ENCODE results near the gene SERPINA6. TPM values are rescaled to one million over a fixed set of nuclear protein-coding genes. Genes with fewer than 3 reads are reported as not detected.

The SERPINA6 gene
- total and polyA plus RNA-seq, 4 donors, result 0.18 to 0.77 (median 0.35) TPM

- Histone ChIP-seq H3K4me3 (no peak overlapping the region), H3K27ac (ENCODE audit: low read depth in 1 of 2, low read length in 1 of 2) (no peak overlapping the region), H3K27me3 (ENCODE audit: control insufficient read depth in 3 of 3, insufficient read depth in 3 of 3, low read length in 2 of 3) (no peaks in the 10 kb centered on the region), H3K9me3 (ENCODE audit: control insufficient read depth in 4 of 4, insufficient read depth in 3 of 4, low read length in 3 of 4) (no peaks in the 10 kb centered on the region), H3K9ac (ENCODE audit: insufficient read depth in 1 of 2, low read length in 2 of 2) (no peak overlapping the region), H3K4me1 (ENCODE audit: control insufficient read depth in 5 of 5, insufficient read depth in 5 of 5, low read length in 5 of 5) (no peaks in the 10 kb centered on the region), H3K36me3 (ENCODE audit: control insufficient read depth in 4 of 4, insufficient read depth in 4 of 4, low read length in 4 of 4) (no peaks in the 10 kb centered on the region)
- TF ChIP-seq CTCF (IDR thresholded peaks at IDR 0.05; ENCODE audit: control extremely low read depth, extremely low read depth), result no peak
- ATAC-seq (ENCODE audit: insufficient read depth, low FRiP score) (no peak), DNase-seq (peak in 1 of 3 donors; percentile 7)
- 90 to 92% methylated on average over 3 of the region's 3 CpGs for WGBS, 2 donors
Measured at GRCh38 chr14:94364037-94364436, 40.9 kb upstream of the SERPINA6 start.

- ATAC-seq (ENCODE audit: insufficient read depth, low FRiP score) (no peak), DNase-seq (peak in 1 of 3 donors; percentile 6)
- Histone ChIP-seq H3K4me3 (no peak overlapping the region), H3K9me3 (ENCODE audit: control insufficient read depth in 4 of 4, insufficient read depth in 3 of 4, low read length in 3 of 4) (no peaks in the 10 kb centered on the region), H3K9ac (ENCODE audit: insufficient read depth in 1 of 2, low read length in 2 of 2) (no peak overlapping the region), H3K36me3 (ENCODE audit: control insufficient read depth in 4 of 4, insufficient read depth in 4 of 4, low read length in 4 of 4) (no peaks in the 10 kb centered on the region), H3K27me3 (ENCODE audit: control insufficient read depth in 3 of 3, insufficient read depth in 3 of 3, low read length in 2 of 3) (no peaks in the 10 kb centered on the region), H3K4me1 (ENCODE audit: control insufficient read depth in 5 of 5, insufficient read depth in 5 of 5, low read length in 5 of 5) (no peaks in the 10 kb centered on the region), H3K27ac (ENCODE audit: low read depth in 1 of 2, low read length in 1 of 2) (no peak overlapping the region)
- WGBS, 2 donors, result 80 to 81% methylated on average over 12 of the region's 12 CpGs
- TF ChIP-seq CTCF (IDR thresholded peaks at IDR 0.05; ENCODE audit: control extremely low read depth, extremely low read depth), result no peak
Measured at GRCh38 chr14:94363151-94363624, 40.1 kb upstream of the SERPINA6 start.

GRCh38 chr14:94362614-94363133, 39.5 kb upstream of the SERPINA6 start:
- Histone ChIP-seq H3K27me3 (ENCODE audit: control insufficient read depth in 3 of 3, insufficient read depth in 3 of 3, low read length in 2 of 3) (no peaks in the 10 kb centered on the region), H3K9ac (ENCODE audit: insufficient read depth in 1 of 2, low read length in 2 of 2) (no peak overlapping the region), H3K36me3 (ENCODE audit: control insufficient read depth in 4 of 4, insufficient read depth in 4 of 4, low read length in 4 of 4) (no peaks in the 10 kb centered on the region), H3K4me3 (no peak overlapping the region), H3K9me3 (ENCODE audit: control insufficient read depth in 4 of 4, insufficient read depth in 3 of 4, low read length in 3 of 4) (no peaks in the 10 kb centered on the region), H3K27ac (ENCODE audit: low read depth in 1 of 2, low read length in 1 of 2) (no peak overlapping the region), H3K4me1 (ENCODE audit: control insufficient read depth in 5 of 5, insufficient read depth in 5 of 5, low read length in 5 of 5) (no peaks in the 10 kb centered on the region)
- no peak for ATAC-seq (ENCODE audit: insufficient read depth, low FRiP score)
- peak in 1 of 3 donors; percentile 1 for DNase-seq
- WGBS, 2 donors, result 80 to 86% methylated on average over 8 of the region's 8 CpGs
- no peak for TF ChIP-seq CTCF (IDR thresholded peaks at IDR 0.05; ENCODE audit: control extremely low read depth, extremely low read depth)

GRCh38 chr14:94361682-94362081, 38.5 kb upstream of the SERPINA6 start:
- no peak overlapping the region for H3K4me3 ChIP-seq
- H3K36me3 ChIP-seq (ENCODE audit: control insufficient read depth in 4 of 4, insufficient read depth in 4 of 4, low read length in 4 of 4), result no peaks in the 10 kb centered on the region
- H3K9me3 ChIP-seq (ENCODE audit: control insufficient read depth in 4 of 4, insufficient read depth in 3 of 4, low read length in 3 of 4), result no peaks in the 10 kb centered on the region
- H3K27ac ChIP-seq (ENCODE audit: low read depth in 1 of 2, low read length in 1 of 2), result no peak overlapping the region
- 86 to 91% methylated on average over 2 to 6 of the region's 7 CpGs for WGBS, 2 donors
- no peaks in the 10 kb centered on the region for H3K4me1 ChIP-seq (ENCODE audit: control insufficient read depth in 5 of 5, insufficient read depth in 5 of 5, low read length in 5 of 5)
- H3K27me3 ChIP-seq (ENCODE audit: control insufficient read depth in 3 of 3, insufficient read depth in 3 of 3, low read length in 2 of 3), result no peaks in the 10 kb centered on the region
- H3K9ac ChIP-seq (ENCODE audit: insufficient read depth in 1 of 2, low read length in 2 of 2), result no peak overlapping the region
- DNase-seq, result no peak
- no peak for ATAC-seq (ENCODE audit: insufficient read depth, low FRiP score)
- TF ChIP-seq CTCF (IDR thresholded peaks at IDR 0.05; ENCODE audit: control extremely low read depth, extremely low read depth), result no peak

All from lung (tissue), 12 donors.